ENCODE data around the gene PDE10A. TPM values are rescaled to one million over a fixed set of nuclear protein-coding genes. Genes with fewer than 3 reads are reported as not detected.
A peak's percentile ranks its signal among the peaks of the same experiment; 100 is the strongest.

PDE10A gene
- total RNA-seq, 1 experiment from 2014 or later: 3.1 TPM

- Mint-ChIP-seq H3K4me1 (peaks cover 52% of the 10 kb centered on the region), H3K36me3 (no peaks in the 10 kb centered on the region), H3K27ac (peak overlapping the region; percentile 73), H3K4me3 (no peak overlapping the region), H3K27me3 (ENCODE audit: low read depth) (no peaks in the 10 kb centered on the region), H3K9me3 (no peaks in the 10 kb centered on the region)
- ChIA-PET POLR2A (no interaction called here), CTCF (no interaction called here)
- ATAC-seq: no peak
- TF ChIP-seq IRF2 (CRISPR knock-in tag; IDR thresholded peaks at IDR 0.05; ENCODE audit: borderline replicate concordance, low read depth) (no peak), PREB (CRISPR knock-in tag; IDR thresholded peaks at IDR 0.05; ENCODE audit: borderline replicate concordance) (no peak), ZNF671 (CRISPR knock-in tag; IDR thresholded peaks at IDR 0.05) (no peak), ATF6 (CRISPR knock-in tag; IDR thresholded peaks at IDR 0.05) (no peak), ATF2 (CRISPR knock-in tag; IDR thresholded peaks at IDR 0.05; ENCODE audit: borderline replicate concordance, low read depth) (no peak), ATF1 (CRISPR knock-in tag; IDR thresholded peaks at IDR 0.05) (no peak), CBFB (CRISPR knock-in tag; IDR thresholded peaks at IDR 0.05; ENCODE audit: low read depth) (no peak), HMGXB4 (CRISPR knock-in tag; IDR thresholded peaks at IDR 0.05) (no peak), TEAD4 (CRISPR knock-in tag; IDR thresholded peaks at IDR 0.05) (no peak)
- no peak for DNase-seq (ENCODE audit: low spot score)
These were observed 28.8 kb downstream of the PDE10A start for GRCh38 chr6:165634101-165634880.

- CTCF ChIA-PET: no interaction called here
- H3K4me3 Mint-ChIP-seq: no peak overlapping the region
- no peak for ATAC-seq
- H3K27me3 Mint-ChIP-seq (ENCODE audit: low read depth): no peaks in the 10 kb centered on the region
- H3K36me3 Mint-ChIP-seq: no peaks in the 10 kb centered on the region
- no peak for DNase-seq (ENCODE audit: low spot score)
- POLR2A ChIA-PET: no interaction called here
- H3K4me1 Mint-ChIP-seq: peaks cover 41% of the 10 kb centered on the region
- H3K27ac Mint-ChIP-seq: no peak overlapping the region
- H3K9me3 Mint-ChIP-seq: no peaks in the 10 kb centered on the region
- TF ChIP-seq MAX (CRISPR knock-in tag; IDR thresholded peaks at IDR 0.05) (no peak), NR1H2 (CRISPR knock-in tag; IDR thresholded peaks at IDR 0.05) (no peak), IRF2 (CRISPR knock-in tag; IDR thresholded peaks at IDR 0.05; ENCODE audit: borderline replicate concordance, low read depth) (no peak), NR2C2 (CRISPR knock-in tag; IDR thresholded peaks at IDR 0.05) (no peak), MLX (CRISPR knock-in tag; IDR thresholded peaks at IDR 0.05) (no peak), GABPB1 (CRISPR knock-in tag; IDR thresholded peaks at IDR 0.05) (no peak), ATF6 (CRISPR knock-in tag; IDR thresholded peaks at IDR 0.05) (no peak), ZNF281 (CRISPR knock-in tag; IDR thresholded peaks at IDR 0.05) (no peak), ZBTB43 (CRISPR knock-in tag; IDR thresholded peaks at IDR 0.05) (no peak), E2F1 (CRISPR knock-in tag; IDR thresholded peaks at IDR 0.05) (no peak), JUN (CRISPR knock-in tag; IDR thresholded peaks at IDR 0.05) (no peak)
These were observed 30.8 kb downstream of the PDE10A start for GRCh38 chr6:165632194-165632593.

Data from WTC11 (cell line).